Right ventricle myocardium inferior (tissue), 1 donor: Measurements from ENCODE around the gene MTMR12. TPM values are rescaled to one million over a fixed set of nuclear protein-coding genes. Genes with fewer than 3 reads are reported as not detected.

ENCODE experiments used
- total RNA-seq: library from RNA; stranded (reverse); fragmentation: NEBNext Ultra II Directional; extraction: Animal tissue kit (Norgen Biotek cat#: 25700); gene quantifications from one replicate; pipeline ENCODE4 v1.2.1, GENCODE V29; 2021
- donor health status: DM: no; HTN: yes; CAD: no; lungs with severe emphysema.

Gene MTMR12
- total RNA-seq, 1 donor from 2014 or later, result 18.7 TPM

Other genes with a start within 250 kb of the MTMR12 start
- gene GOLPH3, start 138.6 kb downstream of the MTMR12 start, total RNA-seq, result 42.3 TPM
- 51.8 TPM for gene ZFR, start 131.8 kb upstream of the MTMR12 start, total RNA-seq